HepG2 (cell line): Measurements from ENCODE around the gene BEST2. TPM values are rescaled to one million over a fixed set of nuclear protein-coding genes. Genes with fewer than 3 reads are reported as not detected.

Experiments
- EEA1 ChIP-seq: sonication (generic); formaldehyde crosslinking; IDR thresholded peaks from 2 replicates; pipeline ENCODE4 v1.5.1; 2020; ENCODE audit warnings: mild to moderate bottlenecking, missing genetic modification reagents, borderline replicate concordance
- HMG20A ChIP-seq: IDR thresholded peaks from 2 replicates; pipeline ENCODE4 v1.6.1; 2016; ENCODE audit warnings: borderline replicate concordance
- MTA1 ChIP-seq: sonication (generic); formaldehyde crosslinking; IDR thresholded peaks from 2 replicates; pipeline ENCODE4 v1.4.0; 2020; ENCODE audit warnings: missing genetic modification reagents, mild to moderate bottlenecking, borderline replicate concordance
- NFIC ChIP-seq: IDR thresholded peaks from 2 replicates; pipeline ENCODE4 v1.6.1; 2012; ENCODE audit warnings: mild to moderate bottlenecking, low read length, inconsistent platforms
- SMC3 ChIP-seq: IDR thresholded peaks from 2 replicates; pipeline ENCODE4 v1.6.1; 2011; ENCODE audit warnings: low read length, improper control_type of control experiment
- ZMAT3 ChIP-seq: sonication (generic); formaldehyde crosslinking; conservative IDR thresholded peaks from 2 replicates; pipeline ENCODE4 v1.7.0; 2021; ENCODE audit warnings: missing genetic modification reagents
- ZNF382 ChIP-seq: sonication (generic); formaldehyde crosslinking; IDR thresholded peaks from 2 replicates; pipeline ENCODE4 v1.5.0; 2020; ENCODE audit warnings: missing genetic modification reagents, mild to moderate bottlenecking, borderline replicate concordance
- ZNF746 ChIP-seq: sonication (generic); formaldehyde crosslinking; IDR thresholded peaks from 2 replicates; pipeline ENCODE4 v1.8.0; 2022; ENCODE audit warnings: mild to moderate bottlenecking, missing genetic modification reagents
- ZNF766 ChIP-seq: sonication (generic); formaldehyde crosslinking; IDR thresholded peaks from 2 replicates; pipeline ENCODE4 v1.5.0; 2020; ENCODE audit warnings: missing genetic modification reagents, borderline replicate concordance
- polyA plus RNA-seq, 8 experiments: library from polyadenylated mRNA; depleted of rRNA in 3 of 8; stranded (reverse) in 7 of 8; unstranded in 1 of 8; fragments of >200 nt; fragmentation: Illumina TruSeq in 4 of 8; extraction: Trizol in 4 of 8; gene quantifications; 2 replicates each; pipeline versions ENCODE4 v1.2.1 to v1.2.3, GENCODE V29; 2011 to 2016; ENCODE audit warnings: low read depth in 4 of 8, missing spikeins in 1 of 8, mixed read lengths in 1 of 8; ENCODE audit not compliant: insufficient read depth in 1 of 8
- total RNA-seq, 5 experiments: library from RNA; depleted of rRNA; stranded (reverse); fragments of >200 nt; fragmentation: Illumina TruSeq; extraction: Trizol; gene quantifications; 2 replicates each; pipeline ENCODE4 v1.2.3, GENCODE V29; 2016; ENCODE audit warnings: low read depth in 1 of 5
- TF ChIP-seq, protein P1 (sequence below): sonication (generic); formaldehyde crosslinking; IDR thresholded peaks from 2 replicates; pipeline ENCODE4 v1.4.0; 2020; ENCODE audit warnings: low read depth, missing genetic modification reagents
- TF ChIP-seq, protein P2 (sequence below): IDR thresholded peaks from 2 replicates; pipeline ENCODE4 v1.6.1; 2016; ENCODE audit warnings: mild to moderate bottlenecking
- TF ChIP-seq, protein P3 (sequence below): sonication (generic); formaldehyde crosslinking; conservative IDR thresholded peaks from 2 replicates; pipeline ENCODE4 v1.4.0; 2020; ENCODE audit warnings: missing genetic modification reagents
- TF ChIP-seq, protein P4 (sequence below): fragments of 450-650 bp; IDR thresholded peaks from 2 replicates; pipeline ENCODE4 v1.6.1; 2017
- TF ChIP-seq, protein P5 (sequence below), 2 experiments: sonication (generic) in 1 of 2; formaldehyde crosslinking in 1 of 2; IDR thresholded peaks; 2 replicates each; pipeline versions ENCODE4 v1.4.0 to v1.6.1; 2016 to 2020; ENCODE audit warnings: borderline replicate concordance in 1 of 2, low read depth in 1 of 2, mild to moderate bottlenecking in 1 of 2, missing genetic modification reagents in 1 of 2

The BEST2 gene
- total and polyA plus RNA-seq, 2 of the 13 experiments (the other 11 are each of a cell fraction or from before 2014, with no cell fraction given) = not detected

DNA sequence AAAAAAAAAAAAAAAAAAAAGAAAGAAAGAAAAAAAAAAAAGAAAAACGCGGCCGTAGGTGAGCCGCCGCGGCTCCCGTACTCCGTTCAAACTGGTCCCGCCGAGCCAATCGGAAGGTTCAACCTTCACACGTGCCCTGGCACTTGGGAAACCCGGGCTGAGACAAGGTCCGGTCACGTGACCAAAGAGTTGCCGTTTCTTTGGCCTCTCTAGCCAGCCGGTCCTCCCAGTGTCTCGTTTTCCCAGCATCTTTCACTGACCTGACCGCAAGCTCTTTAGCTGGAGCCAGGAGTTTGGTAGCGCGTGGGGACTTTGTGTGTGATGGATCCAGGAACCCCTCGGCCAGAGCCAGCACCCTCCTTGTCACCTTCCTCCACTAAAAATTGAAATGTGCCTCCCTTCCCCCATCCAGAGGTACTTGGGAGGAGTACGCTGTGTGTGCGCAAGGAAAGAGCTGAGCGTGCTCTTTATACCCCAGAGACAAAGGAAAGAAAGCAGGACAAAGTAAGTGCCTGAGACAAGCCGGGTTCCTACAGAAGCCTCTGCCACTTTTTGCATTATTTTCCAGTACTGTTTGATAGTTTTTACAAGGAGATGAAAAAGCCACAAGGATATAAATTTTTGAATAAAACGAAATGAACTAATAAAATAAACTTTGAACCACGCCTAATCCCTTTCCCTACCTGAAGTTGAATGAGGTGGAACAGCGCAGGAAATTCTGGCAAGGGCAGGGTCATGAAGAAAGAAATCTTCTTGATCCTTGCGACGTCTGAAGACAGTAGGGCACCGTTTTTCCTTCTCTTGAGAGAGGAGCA is 28.8 kb upstream of the BEST2 start (continued):
- TF ChIP-seq, protein P1, sequence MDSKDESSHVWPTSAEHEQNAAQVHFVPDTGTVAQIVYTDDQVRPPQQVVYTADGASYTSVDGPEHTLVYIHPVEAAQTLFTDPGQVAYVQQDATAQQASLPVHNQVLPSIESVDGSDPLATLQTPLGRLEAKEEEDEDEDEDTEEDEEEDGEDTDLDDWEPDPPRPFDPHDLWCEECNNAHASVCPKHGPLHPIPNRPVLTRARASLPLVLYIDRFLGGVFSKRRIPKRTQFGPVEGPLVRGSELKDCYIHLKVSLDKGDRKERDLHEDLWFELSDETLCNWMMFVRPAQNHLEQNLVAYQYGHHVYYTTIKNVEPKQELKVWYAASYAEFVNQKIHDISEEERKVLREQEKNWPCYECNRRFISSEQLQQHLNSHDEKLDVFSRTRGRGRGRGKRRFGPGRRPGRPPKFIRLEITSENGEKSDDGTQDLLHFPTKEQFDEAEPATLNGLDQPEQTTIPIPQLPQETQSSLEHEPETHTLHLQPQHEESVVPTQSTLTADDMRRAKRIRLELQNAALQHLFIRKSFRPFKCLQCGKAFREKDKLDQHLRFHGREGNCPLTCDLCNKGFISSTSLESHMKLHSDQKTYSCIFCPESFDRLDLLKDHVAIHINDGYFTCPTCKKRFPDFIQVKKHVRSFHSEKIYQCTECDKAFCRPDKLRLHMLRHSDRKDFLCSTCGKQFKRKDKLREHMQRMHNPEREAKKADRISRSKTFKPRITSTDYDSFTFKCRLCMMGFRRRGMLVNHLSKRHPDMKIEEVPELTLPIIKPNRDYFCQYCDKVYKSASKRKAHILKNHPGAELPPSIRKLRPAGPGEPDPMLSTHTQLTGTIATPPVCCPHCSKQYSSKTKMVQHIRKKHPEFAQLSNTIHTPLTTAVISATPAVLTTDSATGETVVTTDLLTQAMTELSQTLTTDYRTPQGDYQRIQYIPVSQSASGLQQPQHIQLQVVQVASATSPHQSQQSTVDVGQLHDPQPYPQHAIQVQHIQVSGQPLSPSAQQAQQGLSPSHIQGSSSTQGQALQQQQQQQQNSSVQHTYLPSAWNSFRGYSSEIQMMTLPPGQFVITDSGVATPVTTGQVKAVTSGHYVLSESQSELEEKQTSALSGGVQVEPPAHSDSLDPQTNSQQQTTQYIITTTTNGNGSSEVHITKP (CRISPR knock-in tag) = peak; percentile 48; the same call in 1 of the 2 replicates
- TF ChIP-seq NFIC (peak; percentile 37; the same call in 1 of the 2 replicates), SMC3 (no peak), ZNF382 (CRISPR knock-in tag) (no peak), EEA1 (CRISPR knock-in tag) (no peak), HMG20A (CRISPR knock-in tag) (no peak), ZNF766 (CRISPR knock-in tag) (no peak), ZNF746 (CRISPR knock-in tag) (no peak), ZMAT3 (no peak), MTA1 (CRISPR knock-in tag) (no peak)
- TF ChIP-seq, protein P2, sequence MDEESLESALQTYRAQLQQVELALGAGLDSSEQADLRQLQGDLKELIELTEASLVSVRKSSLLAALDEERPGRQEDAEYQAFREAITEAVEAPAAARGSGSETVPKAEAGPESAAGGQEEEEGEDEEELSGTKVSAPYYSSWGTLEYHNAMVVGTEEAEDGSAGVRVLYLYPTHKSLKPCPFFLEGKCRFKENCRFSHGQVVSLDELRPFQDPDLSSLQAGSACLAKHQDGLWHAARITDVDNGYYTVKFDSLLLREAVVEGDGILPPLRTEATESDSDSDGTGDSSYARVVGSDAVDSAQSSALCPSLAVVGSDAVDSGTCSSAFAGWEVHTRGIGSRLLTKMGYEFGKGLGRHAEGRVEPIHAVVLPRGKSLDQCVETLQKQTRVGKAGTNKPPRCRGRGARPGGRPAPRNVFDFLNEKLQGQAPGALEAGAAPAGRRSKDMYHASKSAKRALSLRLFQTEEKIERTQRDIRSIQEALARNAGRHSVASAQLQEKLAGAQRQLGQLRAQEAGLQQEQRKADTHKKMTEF = peak; percentile 57; the same call in 1 of the 2 replicates
- TF ChIP-seq, protein P3, sequence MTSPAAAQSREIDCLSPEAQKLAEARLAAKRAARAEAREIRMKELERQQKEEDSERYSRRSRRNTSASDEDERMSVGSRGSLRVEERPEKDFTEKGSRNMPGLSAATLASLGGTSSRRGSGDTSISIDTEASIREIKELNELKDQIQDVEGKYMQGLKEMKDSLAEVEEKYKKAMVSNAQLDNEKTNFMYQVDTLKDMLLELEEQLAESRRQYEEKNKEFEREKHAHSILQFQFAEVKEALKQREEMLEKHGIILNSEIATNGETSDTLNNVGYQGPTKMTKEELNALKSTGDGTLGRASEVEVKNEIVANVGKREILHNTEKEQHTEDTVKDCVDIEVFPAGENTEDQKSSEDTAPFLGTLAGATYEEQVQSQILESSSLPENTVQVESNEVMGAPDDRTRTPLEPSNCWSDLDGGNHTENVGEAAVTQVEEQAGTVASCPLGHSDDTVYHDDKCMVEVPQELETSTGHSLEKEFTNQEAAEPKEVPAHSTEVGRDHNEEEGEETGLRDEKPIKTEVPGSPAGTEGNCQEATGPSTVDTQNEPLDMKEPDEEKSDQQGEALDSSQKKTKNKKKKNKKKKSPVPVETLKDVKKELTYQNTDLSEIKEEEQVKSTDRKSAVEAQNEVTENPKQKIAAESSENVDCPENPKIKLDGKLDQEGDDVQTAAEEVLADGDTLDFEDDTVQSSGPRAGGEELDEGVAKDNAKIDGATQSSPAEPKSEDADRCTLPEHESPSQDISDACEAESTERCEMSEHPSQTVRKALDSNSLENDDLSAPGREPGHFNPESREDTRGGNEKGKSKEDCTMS = no peak
- TF ChIP-seq, protein P4, sequence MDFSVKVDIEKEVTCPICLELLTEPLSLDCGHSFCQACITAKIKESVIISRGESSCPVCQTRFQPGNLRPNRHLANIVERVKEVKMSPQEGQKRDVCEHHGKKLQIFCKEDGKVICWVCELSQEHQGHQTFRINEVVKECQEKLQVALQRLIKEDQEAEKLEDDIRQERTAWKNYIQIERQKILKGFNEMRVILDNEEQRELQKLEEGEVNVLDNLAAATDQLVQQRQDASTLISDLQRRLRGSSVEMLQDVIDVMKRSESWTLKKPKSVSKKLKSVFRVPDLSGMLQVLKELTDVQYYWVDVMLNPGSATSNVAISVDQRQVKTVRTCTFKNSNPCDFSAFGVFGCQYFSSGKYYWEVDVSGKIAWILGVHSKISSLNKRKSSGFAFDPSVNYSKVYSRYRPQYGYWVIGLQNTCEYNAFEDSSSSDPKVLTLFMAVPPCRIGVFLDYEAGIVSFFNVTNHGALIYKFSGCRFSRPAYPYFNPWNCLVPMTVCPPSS = 0 out of 2 replicates have a peak, but pooled peaks have one; percentile 55
- TF ChIP-seq, protein P5, sequence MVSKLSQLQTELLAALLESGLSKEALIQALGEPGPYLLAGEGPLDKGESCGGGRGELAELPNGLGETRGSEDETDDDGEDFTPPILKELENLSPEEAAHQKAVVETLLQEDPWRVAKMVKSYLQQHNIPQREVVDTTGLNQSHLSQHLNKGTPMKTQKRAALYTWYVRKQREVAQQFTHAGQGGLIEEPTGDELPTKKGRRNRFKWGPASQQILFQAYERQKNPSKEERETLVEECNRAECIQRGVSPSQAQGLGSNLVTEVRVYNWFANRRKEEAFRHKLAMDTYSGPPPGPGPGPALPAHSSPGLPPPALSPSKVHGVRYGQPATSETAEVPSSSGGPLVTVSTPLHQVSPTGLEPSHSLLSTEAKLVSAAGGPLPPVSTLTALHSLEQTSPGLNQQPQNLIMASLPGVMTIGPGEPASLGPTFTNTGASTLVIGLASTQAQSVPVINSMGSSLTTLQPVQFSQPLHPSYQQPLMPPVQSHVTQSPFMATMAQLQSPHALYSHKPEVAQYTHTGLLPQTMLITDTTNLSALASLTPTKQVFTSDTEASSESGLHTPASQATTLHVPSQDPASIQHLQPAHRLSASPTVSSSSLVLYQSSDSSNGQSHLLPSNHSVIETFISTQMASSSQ (IDR thresholded peaks at IDR 0.05; ENCODE audit: low read depth) = no peak
- TF ChIP-seq, protein P5 (CRISPR knock-in tag; IDR thresholded peaks at IDR 0.05; ENCODE audit: borderline replicate concordance) = peak; percentile 56; the same call in 1 of the 2 replicates
